Stomach (tissue), 4 donors: Measurements from ENCODE around the gene HNRNPDL.

Experiments
- EP300 ChIP-seq: sonication (generic); formaldehyde crosslinking; IDR thresholded peaks from one replicate; pipeline ENCODE4 v1.6.1; 2017; ENCODE audit warnings: antibody characterized with exemption
- POLR2A ChIP-seq, 4 donors: fragments of 450-650 bp; IDR thresholded peaks; one replicate each; pipeline ENCODE4 v1.6.1; 2016; ENCODE audit warnings: antibody characterized with exemption in 4 of 4, control low read depth in 2 of 4, mild to moderate bottlenecking in 1 of 4, moderate library complexity in 1 of 4
- POLR2AphosphoS5 ChIP-seq, 3 donors: sonication (generic); formaldehyde crosslinking; IDR thresholded peaks; one replicate each; pipeline ENCODE4 v1.6.1; 2016; ENCODE audit warnings: antibody characterized with exemption in 3 of 3
- TF ChIP-seq, protein P1 (sequence below), 7 experiments: fragments of 450-650 bp in 4 of 7; fragments of 200-600 bp in 3 of 7; sonication (generic) in 3 of 7; IDR thresholded peaks; one replicate each; pipeline ENCODE4 v1.5.1; 2016 to 2019; ENCODE audit warnings: antibody characterized with exemption in 7 of 7, control low read depth in 2 of 7, mild to moderate bottlenecking in 1 of 7

DNA sequence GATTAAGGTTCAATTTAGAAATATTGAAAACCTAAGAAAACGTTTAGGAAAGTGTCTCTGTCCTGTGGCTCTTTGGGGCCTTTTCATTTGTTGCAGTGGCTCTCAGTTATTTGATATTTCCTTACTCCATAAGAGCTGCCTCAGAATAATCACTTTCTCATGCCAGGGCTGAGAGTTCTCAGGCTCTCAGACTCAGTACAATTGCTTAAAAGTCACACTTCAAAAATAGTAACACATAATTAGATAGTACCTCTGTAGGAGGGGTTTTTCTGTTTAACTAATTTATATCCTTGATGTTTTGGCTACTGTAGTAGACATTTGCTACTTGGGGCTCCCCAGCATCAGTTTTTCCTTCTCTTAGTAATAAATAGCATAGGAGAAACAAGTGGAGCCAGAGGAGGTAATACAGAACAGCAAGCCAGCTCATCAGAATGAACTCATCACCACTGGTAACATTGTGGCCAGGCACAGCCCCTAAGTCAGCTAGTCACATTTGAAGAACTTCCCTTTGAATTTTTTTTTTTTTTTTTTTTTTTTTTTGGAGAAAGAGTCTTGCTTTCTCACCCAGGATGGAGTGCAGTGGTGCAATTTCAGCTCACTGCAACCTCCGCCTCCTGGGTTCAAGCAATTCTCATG is 48.5 kb downstream of the HNRNPDL start:
- TF ChIP-seq POLR2AphosphoS5 (IDR thresholded peaks at IDR 0.05) (no peak), EP300 (no peak), POLR2A (IDR thresholded peaks at IDR 0.05) (no peak)
- TF ChIP-seq, protein P1, sequence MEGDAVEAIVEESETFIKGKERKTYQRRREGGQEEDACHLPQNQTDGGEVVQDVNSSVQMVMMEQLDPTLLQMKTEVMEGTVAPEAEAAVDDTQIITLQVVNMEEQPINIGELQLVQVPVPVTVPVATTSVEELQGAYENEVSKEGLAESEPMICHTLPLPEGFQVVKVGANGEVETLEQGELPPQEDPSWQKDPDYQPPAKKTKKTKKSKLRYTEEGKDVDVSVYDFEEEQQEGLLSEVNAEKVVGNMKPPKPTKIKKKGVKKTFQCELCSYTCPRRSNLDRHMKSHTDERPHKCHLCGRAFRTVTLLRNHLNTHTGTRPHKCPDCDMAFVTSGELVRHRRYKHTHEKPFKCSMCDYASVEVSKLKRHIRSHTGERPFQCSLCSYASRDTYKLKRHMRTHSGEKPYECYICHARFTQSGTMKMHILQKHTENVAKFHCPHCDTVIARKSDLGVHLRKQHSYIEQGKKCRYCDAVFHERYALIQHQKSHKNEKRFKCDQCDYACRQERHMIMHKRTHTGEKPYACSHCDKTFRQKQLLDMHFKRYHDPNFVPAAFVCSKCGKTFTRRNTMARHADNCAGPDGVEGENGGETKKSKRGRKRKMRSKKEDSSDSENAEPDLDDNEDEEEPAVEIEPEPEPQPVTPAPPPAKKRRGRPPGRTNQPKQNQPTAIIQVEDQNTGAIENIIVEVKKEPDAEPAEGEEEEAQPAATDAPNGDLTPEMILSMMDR (IDR thresholded peaks at IDR 0.05): no peak
